Measurements from ENCODE around the gene GMDS. TPM values are rescaled to one million over a fixed set of nuclear protein-coding genes. Genes with fewer than 3 reads are reported as not detected.
A peak's percentile ranks its signal among the peaks of the same experiment; 100 is the strongest.

The GMDS gene
- total RNA-seq, 2 experiments from 2014 or later, result 30.3 to 38.5 TPM

DNA sequence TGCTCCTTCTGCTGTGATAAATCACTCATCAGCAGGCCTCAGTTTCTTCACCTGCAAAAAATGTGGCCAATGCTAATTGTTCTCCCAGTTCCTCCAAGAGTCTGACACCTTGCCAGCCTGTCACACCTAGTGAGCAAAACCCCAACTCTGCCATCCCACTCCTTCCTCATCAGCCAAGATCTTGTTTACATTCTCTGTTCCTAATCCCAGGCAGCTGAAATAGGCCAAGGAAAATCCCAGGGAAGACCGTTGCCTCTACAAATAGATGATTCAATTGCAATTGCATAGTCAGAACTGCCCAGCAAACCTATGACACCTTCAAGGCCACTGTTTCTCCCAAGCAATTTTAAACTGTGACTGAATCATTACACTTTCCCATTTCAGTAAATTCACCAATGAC is 78.7 kb downstream of the GMDS start:
- Mint-ChIP-seq H3K27me3 (ENCODE audit: low read depth) (no peaks in the 10 kb centered on the region), H3K4me3 (no peak overlapping the region), H3K27ac (no peak overlapping the region), H3K4me1 (ENCODE audit: low read depth) (peaks cover 10% of the 10 kb centered on the region), H3K36me3 (ENCODE audit: low read depth) (no peaks in the 10 kb centered on the region), H3K9me3 (ENCODE audit: insufficient read depth) (no peaks in the 10 kb centered on the region)
- ChIA-PET CTCF (no interaction called here), POLR2A (no interaction called here)
- ATAC-seq, result no peak
- DNase-seq, result no peak

DNA sequence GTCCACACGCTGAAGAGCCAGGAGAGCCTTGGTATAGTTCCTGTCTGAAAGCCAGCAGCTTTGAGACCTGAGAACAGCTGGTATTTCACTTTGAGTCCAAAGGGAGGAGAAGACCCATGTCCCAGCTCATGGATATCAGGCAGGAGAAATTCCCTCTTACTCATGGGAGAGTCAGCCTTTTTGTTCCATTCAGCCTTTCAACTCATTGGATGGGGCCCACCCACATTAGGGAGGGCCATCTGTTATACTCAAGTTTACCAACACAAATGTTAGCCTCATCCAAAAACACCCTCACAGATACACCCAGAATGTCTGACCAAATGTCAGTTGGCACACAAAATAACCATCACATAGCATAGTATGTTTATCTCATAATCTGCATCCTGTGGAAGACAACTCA is 80.1 kb downstream of the GMDS start:
- Mint-ChIP-seq H3K27me3 (ENCODE audit: low read depth) (no peaks in the 10 kb centered on the region), H3K36me3 (ENCODE audit: low read depth) (no peaks in the 10 kb centered on the region), H3K4me3 (no peak overlapping the region), H3K9me3 (ENCODE audit: insufficient read depth) (no peaks in the 10 kb centered on the region), H3K4me1 (ENCODE audit: low read depth) (peaks cover 15% of the 10 kb centered on the region), H3K27ac (no peak overlapping the region)
- no peak for ATAC-seq
- ChIA-PET CTCF (no interaction called here), POLR2A (no interaction called here)
- DNase-seq, result no peak

DNA sequence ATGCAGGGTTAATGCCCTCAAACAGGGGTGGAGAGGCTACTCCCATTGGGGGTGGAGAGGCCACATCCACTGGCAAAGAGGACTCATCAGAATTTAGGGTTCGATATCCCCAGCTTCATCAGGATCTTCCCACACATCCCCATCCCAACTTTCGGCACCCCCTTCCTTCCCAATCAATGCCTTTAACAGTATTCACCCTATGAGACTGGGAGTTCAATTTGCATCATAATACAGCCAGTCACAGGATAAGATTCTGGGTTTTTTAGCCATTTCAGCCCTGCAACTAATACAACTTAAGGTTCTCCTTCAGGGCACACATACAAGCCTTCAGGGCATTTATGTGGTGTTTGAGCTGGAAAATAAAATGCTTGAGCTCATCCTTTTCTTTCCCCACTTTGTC is 80.9 kb downstream of the GMDS start:
- Mint-ChIP-seq H3K27ac (no peak overlapping the region), H3K27me3 (ENCODE audit: low read depth) (no peaks in the 10 kb centered on the region)
- CTCF ChIA-PET, result no interaction called here

DNA sequence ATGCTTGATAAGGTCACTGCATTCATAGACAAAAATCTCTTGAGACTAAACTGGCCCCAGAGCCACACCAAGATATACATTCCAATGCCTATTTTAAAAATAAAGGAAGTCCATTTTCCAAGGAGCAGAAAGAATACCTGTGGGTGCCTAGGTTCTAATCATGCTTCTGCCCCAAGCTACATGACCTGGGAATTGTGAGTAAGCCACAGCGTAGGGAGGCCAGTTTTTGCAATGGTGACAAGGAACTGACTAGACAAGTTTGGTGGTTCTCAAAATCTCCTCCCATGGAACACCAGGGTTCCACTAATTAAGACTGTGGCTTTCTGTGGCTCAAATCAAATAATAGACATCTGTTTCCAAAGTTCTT is 83.3 kb downstream of the GMDS start:
- DNase-seq, result no peak
- no peaks in the 10 kb centered on the region for H3K9me3 Mint-ChIP-seq (ENCODE audit: insufficient read depth)
- no peaks in the 10 kb centered on the region for H3K36me3 Mint-ChIP-seq (ENCODE audit: low read depth)
- peaks cover 2% of the 10 kb centered on the region for H3K27me3 Mint-ChIP-seq (ENCODE audit: low read depth)
- ChIA-PET POLR2A (no interaction called here), CTCF (interaction anchor here (1.0 to 1.8 kb wide), 2 partner anchors 47 to 565 kb away, joined by 3 to 4 read pairs; no protein-coding TSS in a partner anchor)
- no peak for ATAC-seq
- no peak overlapping the region for H3K4me3 Mint-ChIP-seq
- H3K27ac Mint-ChIP-seq, result no peak overlapping the region
- peaks cover 30% of the 10 kb centered on the region for H3K4me1 Mint-ChIP-seq (ENCODE audit: low read depth)

More for the DNA sequence above, 80.9 kb downstream of the GMDS start:
- Mint-ChIP-seq H3K36me3 (ENCODE audit: low read depth) (no peaks in the 10 kb centered on the region), H3K4me3 (no peak overlapping the region), H3K4me1 (ENCODE audit: low read depth) (peaks cover 15% of the 10 kb centered on the region), H3K9me3 (ENCODE audit: insufficient read depth) (no peaks in the 10 kb centered on the region)
- no peak for DNase-seq
- ATAC-seq, result no peak
- POLR2A ChIA-PET, result no interaction called here

DNA sequence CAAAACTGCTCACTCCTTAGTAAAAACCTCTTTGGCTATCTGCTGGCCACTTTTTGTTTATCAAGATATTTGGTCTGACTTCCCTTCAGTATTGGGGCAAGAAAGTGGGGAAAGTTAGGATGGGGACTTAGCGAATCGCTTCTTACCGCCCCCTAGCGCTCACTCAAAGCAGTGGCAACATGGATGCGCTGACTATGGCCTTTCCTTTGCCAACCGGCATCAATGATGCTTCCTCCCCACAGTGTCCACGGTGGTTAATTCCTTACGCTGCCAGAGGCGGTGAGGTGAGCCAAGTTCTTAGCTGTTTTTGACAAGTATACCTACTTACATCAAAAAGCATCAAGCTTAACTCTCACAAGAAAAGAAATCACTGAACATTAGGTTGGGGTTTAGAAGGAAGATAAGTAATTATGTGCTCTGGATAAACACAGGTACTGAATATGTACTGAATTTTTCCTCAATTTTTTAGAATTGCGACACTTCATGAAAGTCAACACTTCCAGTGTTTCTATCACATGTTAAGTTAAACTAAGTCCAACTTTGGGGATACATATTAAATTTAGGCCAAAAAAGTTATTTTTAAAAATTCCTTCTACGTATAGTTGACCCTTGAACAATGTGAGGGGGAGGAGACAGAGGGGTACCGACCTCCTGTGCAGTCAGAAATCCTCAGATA is 86.7 kb downstream of the GMDS start:
- Mint-ChIP-seq H3K27ac (no peak overlapping the region), H3K4me3 (no peak overlapping the region), H3K27me3 (ENCODE audit: low read depth) (peaks cover 2% of the 10 kb centered on the region), H3K4me1 (ENCODE audit: low read depth) (peaks cover 30% of the 10 kb centered on the region), H3K36me3 (ENCODE audit: low read depth) (no peaks in the 10 kb centered on the region), H3K9me3 (ENCODE audit: insufficient read depth) (no peaks in the 10 kb centered on the region)
- POLR2A ChIA-PET, result no interaction called here
- DNase-seq (no peak), ATAC-seq (no peak)
- CTCF ChIA-PET, result interaction anchor here (1.0 kb wide), 1 partner anchor 64 kb away, joined by 3 read pairs; no protein-coding TSS in a partner anchor

DNA sequence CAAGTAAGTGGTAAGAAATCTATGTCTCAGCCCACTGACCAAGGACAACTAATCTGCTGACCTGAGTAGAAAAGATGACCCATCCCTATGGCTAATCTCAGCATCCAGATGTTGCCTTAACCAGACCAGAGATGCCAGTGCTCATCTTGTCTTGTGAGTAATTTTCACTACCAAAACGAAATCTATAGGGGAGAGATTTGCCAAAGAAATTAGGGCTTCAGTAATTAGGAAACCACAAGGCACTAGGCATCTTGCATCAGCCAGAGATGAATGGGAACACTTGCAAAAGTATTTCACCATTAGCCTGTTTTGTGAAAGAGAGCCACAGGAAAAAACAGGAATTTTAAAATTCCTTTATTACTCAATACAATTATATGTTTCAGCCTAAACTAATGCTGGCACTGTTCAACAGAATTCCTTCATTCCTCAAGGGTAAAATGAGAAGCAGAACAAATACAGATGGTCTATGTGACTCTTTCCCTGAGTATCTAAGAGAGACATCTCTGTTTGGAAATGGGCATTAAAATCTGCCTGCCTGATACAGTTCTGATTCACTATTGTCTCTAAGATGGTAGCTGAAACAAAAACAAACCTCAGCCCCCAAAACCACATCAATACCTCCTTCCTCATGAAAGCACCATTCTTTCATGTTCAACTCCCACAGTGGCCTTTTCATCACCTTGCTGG is 87.8 kb downstream of the GMDS start:
- ChIA-PET POLR2A (no interaction called here), CTCF (no interaction called here)
- H3K9me3 Mint-ChIP-seq (ENCODE audit: insufficient read depth), result no peaks in the 10 kb centered on the region
- H3K27ac Mint-ChIP-seq, result no peak overlapping the region
- DNase-seq (peak; percentile 61), ATAC-seq (peak; percentile 47)
- peaks cover 2% of the 10 kb centered on the region for H3K27me3 Mint-ChIP-seq (ENCODE audit: low read depth)
- H3K4me1 Mint-ChIP-seq (ENCODE audit: low read depth), result peaks cover 27% of the 10 kb centered on the region
- H3K36me3 Mint-ChIP-seq (ENCODE audit: low read depth), result no peaks in the 10 kb centered on the region
- H3K4me3 Mint-ChIP-seq, result no peak overlapping the region

DNA sequence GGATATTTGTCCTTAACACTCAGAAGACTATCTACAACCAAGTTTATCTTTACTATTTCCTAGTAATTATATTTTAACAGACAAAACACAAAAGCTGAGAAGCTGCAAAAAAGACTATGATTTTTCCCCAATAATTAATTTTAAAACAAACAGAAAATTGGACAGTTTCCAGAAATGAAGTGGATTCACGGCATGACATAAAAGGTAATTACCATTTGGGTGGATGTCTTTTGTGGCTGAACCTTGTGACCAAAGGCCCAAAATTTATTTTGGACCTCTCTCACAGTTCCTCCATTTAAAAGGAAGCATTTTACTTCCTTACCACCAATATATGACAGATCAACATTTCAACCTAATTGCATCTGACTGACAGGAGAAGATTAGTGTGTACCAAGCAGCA is 90.2 kb downstream of the GMDS start:
- Mint-ChIP-seq H3K9me3 (ENCODE audit: insufficient read depth) (no peaks in the 10 kb centered on the region), H3K27me3 (ENCODE audit: low read depth) (peaks cover 2% of the 10 kb centered on the region), H3K4me1 (ENCODE audit: low read depth) (peaks cover 15% of the 10 kb centered on the region), H3K4me3 (no peak overlapping the region), H3K36me3 (ENCODE audit: low read depth) (no peaks in the 10 kb centered on the region), H3K27ac (no peak overlapping the region)
- ATAC-seq (no peak), DNase-seq (no peak)
- ChIA-PET CTCF (no interaction called here), POLR2A (no interaction called here)

DNA sequence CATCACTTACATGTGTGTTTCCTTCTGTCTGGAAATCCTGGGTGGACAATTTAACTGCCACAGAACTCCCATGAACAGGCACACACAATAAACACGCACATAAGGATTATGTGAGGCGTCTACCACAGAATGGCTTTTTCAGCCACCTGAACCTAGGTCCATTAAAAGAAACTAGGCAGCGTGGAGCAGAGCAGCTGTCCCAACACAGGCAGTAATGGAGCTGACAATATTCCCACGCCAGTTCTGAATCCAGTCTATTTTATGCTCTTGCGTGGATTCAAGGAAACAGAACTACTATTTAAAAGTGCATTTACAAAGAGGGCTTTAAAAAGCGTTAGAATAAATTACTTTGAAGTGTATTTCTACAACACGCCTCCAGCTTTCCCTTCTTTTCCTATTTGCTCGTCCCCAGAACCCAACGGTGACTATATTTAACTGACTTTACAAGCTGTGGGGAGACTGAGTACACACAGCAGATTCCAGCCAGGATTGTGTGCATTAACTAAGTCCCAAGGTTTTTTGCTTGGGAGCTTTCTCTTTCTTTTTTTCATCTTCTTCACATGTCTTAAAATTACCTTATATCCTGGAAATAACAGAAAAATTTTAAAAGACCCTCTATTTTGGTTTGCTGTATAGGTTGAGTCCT is 95.9 kb downstream of the GMDS start:
- ChIA-PET POLR2A (no interaction called here), CTCF (no interaction called here)
- H3K36me3 Mint-ChIP-seq (ENCODE audit: low read depth), result no peaks in the 10 kb centered on the region
- no peak overlapping the region for H3K27ac Mint-ChIP-seq
- DNase-seq (no peak), ATAC-seq (no peak)
- no peak overlapping the region for H3K4me3 Mint-ChIP-seq
- no peaks in the 10 kb centered on the region for H3K4me1 Mint-ChIP-seq (ENCODE audit: low read depth)
- no peaks in the 10 kb centered on the region for H3K9me3 Mint-ChIP-seq (ENCODE audit: insufficient read depth)
- H3K27me3 Mint-ChIP-seq (ENCODE audit: low read depth), result no peaks in the 10 kb centered on the region

DNA sequence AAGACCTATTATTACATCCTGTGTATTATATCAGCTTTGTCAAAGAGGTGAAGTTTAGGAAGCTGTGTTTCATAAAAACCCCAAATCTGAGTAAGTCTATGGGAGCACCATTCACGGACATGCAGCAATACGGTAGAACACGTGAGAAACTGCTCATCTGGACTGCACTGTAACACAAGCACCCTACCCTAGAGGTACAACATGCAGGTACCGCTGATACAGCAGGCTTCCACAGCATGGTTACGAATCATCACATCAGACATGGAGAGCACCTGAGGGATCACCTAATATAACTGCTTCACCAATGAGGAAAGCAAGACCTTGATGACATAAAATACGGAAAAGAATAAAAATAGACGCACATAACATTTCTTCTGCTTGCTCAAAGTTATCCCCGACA is 96.7 kb downstream of the GMDS start:
- H3K9me3 Mint-ChIP-seq (ENCODE audit: insufficient read depth), result no peaks in the 10 kb centered on the region
- H3K36me3 Mint-ChIP-seq (ENCODE audit: low read depth), result no peaks in the 10 kb centered on the region
- ATAC-seq, result no peak
- no peaks in the 10 kb centered on the region for H3K27me3 Mint-ChIP-seq (ENCODE audit: low read depth)
- no peak overlapping the region for H3K27ac Mint-ChIP-seq
- CTCF ChIA-PET, result no interaction called here
- DNase-seq, result no peak
- POLR2A ChIA-PET, result no interaction called here
- H3K4me3 Mint-ChIP-seq, result no peak overlapping the region
- no peaks in the 10 kb centered on the region for H3K4me1 Mint-ChIP-seq (ENCODE audit: low read depth)

DNA sequence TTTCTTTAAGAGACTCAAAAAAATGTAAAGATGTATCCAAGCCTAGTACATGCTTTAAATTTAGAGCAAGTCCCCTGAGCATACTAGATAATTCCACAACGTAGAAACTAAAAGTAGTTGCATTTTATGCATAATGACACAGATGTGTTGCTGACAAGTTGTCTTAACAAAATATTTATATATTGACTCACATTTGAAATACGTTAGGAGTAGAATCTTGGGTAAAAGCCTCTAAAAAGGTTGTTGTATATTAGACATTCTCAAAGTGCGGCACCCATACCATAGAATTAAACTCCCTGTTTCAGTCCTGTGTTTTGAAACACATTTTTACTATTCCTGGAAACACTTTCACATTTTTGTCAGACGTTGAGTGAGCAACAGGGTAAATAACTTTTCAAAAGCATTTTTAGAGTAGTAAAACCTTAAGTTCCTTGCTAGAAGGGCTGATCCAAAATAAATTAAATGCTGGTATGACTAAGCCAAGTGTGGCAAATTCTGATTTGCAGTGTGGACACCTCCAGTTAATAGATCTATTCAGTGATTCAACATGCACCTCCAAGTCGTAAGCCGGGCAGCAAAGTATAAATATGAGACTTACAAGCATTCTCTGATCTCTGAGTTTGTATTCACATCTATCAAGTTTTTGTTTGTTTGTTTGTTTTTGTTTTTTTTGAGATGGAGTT is 97.5 kb downstream of the GMDS start:
- Mint-ChIP-seq H3K4me3 (no peak overlapping the region), H3K36me3 (ENCODE audit: low read depth) (no peaks in the 10 kb centered on the region), H3K27me3 (ENCODE audit: low read depth) (no peaks in the 10 kb centered on the region), H3K27ac (no peak overlapping the region), H3K4me1 (ENCODE audit: low read depth) (no peaks in the 10 kb centered on the region), H3K9me3 (ENCODE audit: insufficient read depth) (no peaks in the 10 kb centered on the region)
- DNase-seq, result no peak
- POLR2A ChIA-PET, result no interaction called here
- CTCF ChIA-PET, result interaction anchor here (0.6 kb wide), 1 partner anchor 13 kb away, joined by 3 read pairs; no protein-coding TSS in a partner anchor
- ATAC-seq, result no peak

DNA sequence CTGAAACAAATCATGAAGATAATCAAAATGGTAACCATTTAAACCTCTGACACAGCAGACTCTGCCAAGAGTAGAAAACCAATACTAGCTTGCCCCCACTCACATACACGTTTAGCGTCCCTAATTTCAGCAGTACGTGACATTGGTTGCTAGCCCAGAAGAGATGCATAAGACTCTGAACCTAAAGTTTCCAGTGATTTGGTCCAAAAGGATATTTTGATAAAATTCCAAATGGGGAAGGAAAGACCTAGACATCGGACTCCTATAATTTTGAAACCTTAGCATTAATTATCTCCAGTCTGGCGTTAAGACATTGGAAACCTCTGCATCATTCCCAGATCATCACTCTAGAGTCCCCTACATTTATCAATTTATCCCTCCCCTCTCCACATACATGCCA is 98.1 kb downstream of the GMDS start:
- Mint-ChIP-seq H3K27me3 (ENCODE audit: low read depth) (no peaks in the 10 kb centered on the region), H3K9me3 (ENCODE audit: insufficient read depth) (no peaks in the 10 kb centered on the region), H3K36me3 (ENCODE audit: low read depth) (no peaks in the 10 kb centered on the region), H3K4me1 (ENCODE audit: low read depth) (no peaks in the 10 kb centered on the region), H3K27ac (no peak overlapping the region), H3K4me3 (no peak overlapping the region)
- no peak for DNase-seq
- ChIA-PET CTCF (interaction anchor here (0.6 kb wide), 1 partner anchor 13 kb away, joined by 3 read pairs; no protein-coding TSS in a partner anchor), POLR2A (no interaction called here)
- ATAC-seq, result no peak

DNA sequence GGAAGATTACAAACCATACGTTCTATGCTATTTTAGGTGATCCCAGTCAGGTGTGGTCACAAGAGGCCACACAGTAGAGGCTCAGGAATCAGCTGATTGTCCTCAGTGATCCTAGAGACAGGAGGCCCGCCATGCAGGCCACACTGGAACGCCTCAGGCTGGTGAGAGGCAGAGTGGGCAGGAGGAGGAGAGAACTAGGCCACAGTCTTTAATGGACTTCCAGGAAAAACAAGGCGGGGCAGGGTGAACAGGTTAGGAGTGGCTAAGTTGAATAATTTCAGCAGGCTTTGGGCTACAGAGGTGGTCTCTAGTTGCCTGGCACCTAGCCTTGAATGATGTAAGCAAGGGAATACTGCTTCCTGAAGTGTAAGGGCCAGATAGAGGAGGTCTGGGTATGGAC is 101.2 kb downstream of the GMDS start:
- ATAC-seq (no peak), DNase-seq (no peak)
- H3K36me3 Mint-ChIP-seq (ENCODE audit: low read depth), result no peaks in the 10 kb centered on the region
- no peak overlapping the region for H3K27ac Mint-ChIP-seq
- ChIA-PET CTCF (no interaction called here), POLR2A (no interaction called here)
- peaks cover 5% of the 10 kb centered on the region for H3K4me1 Mint-ChIP-seq (ENCODE audit: low read depth)
- no peaks in the 10 kb centered on the region for H3K27me3 Mint-ChIP-seq (ENCODE audit: low read depth)
- H3K9me3 Mint-ChIP-seq (ENCODE audit: insufficient read depth), result no peaks in the 10 kb centered on the region
- no peak overlapping the region for H3K4me3 Mint-ChIP-seq

Data from activated CD8-positive, alpha-beta T cell treated with anti-CD3 and anti-CD28 coated beads, Interleukin-2, amount 10 ng/mL, durations not matched to agents 7 days and 5 days (primary cell).